OCI-LY7 (cell line): ENCODE measurements around the gene TTC23L. TPM values are rescaled to one million over a fixed set of nuclear protein-coding genes. Genes with fewer than 3 reads are reported as not detected.

Source experiments
- BruUV-seq: library from RNA; stranded (reverse); fragments of 400-500 nt; replicated peaks from 2 replicates; lab custom pipeline; 2021; lab: Mats Ljungman, UMichigan
- CTCF ChIA-PET: fragments of 300-600 bp; sonication (Branson Sonifier 250); formaldehyde crosslinking; loops from one replicate; lab custom pipeline; 2022; ENCODE audit warnings: antibody characterized with exemption; ENCODE audit not compliant: unreplicated experiment; lab: Charles Lee
- POLR2A ChIA-PET: fragments of 300-600 bp; sonication (Branson Sonifier 250); formaldehyde crosslinking; loops from one replicate; lab custom pipeline; 2022; ENCODE audit warnings: antibody characterized with exemption; lab: Charles Lee
- DNase-seq: peaks from one replicate; pipeline ENCODE4 v3.0.0-alpha.2; 2015; ENCODE audit warnings: low spot score
- H2AFZ ChIP-seq: fragments of 200-600 bp; sonication (generic), shearing (Covaris generic); 2 replicates; pipeline ENCODE4 v1.6.1; 2014; ENCODE audit warnings: mild to moderate bottlenecking, antibody characterized with exemption, low read length, moderate library complexity
- H3K27ac ChIP-seq: fragments of 200-600 bp; sonication (generic); 2 replicates; pipeline ENCODE4 v1.5.1; 2014; ENCODE audit warnings: mixed run types, low read depth, mild to moderate bottlenecking, moderate library complexity, low read length, inconsistent platforms; ENCODE audit not compliant: poor library complexity, severe bottlenecking
- H3K36me3 ChIP-seq: fragments of 200-600 bp; sonication (generic); 2 replicates; pipeline ENCODE4 v1.6.1; 2014; ENCODE audit warnings: mild to moderate bottlenecking, antibody characterized with exemption, low read length, moderate library complexity, mixed read lengths; ENCODE audit not compliant: insufficient read depth
- H3K4me1 ChIP-seq: fragments of 200-600 bp; sonication (generic); 2 replicates; pipeline ENCODE4 v1.5.1; 2014; ENCODE audit warnings: mild to moderate bottlenecking, low read length; ENCODE audit not compliant: insufficient read depth, poor library complexity, severe bottlenecking
- H3K4me2 ChIP-seq: fragments of 200-600 bp; sonication (generic); 2 replicates; pipeline ENCODE4 v1.6.1; 2014; ENCODE audit warnings: mild to moderate bottlenecking, low read length
- H3K4me3 ChIP-seq: fragments of 200-600 bp; sonication (generic); 2 replicates; pipeline ENCODE4 v1.5.1; 2014; ENCODE audit warnings: mild to moderate bottlenecking, low read depth, low read length; ENCODE audit not compliant: poor library complexity, severe bottlenecking
- H3K79me2 ChIP-seq: fragments of 200-600 bp; sonication (generic); 2 replicates; pipeline ENCODE4 v1.6.1; 2016; ENCODE audit warnings: low read depth, mild to moderate bottlenecking, low read length, moderate library complexity, mixed read lengths; ENCODE audit not compliant: insufficient read depth
- H3K9me2 ChIP-seq: fragments of 200-600 bp; sonication (generic); 2 replicates; pipeline ENCODE4 v1.6.1; 2016; ENCODE audit warnings: mild to moderate bottlenecking, low read length, mixed read lengths; ENCODE audit not compliant: insufficient read depth
- H3K9me3 ChIP-seq: fragments of 200-600 bp; sonication (generic); 2 replicates; pipeline ENCODE4 v1.6.1; 2014; ENCODE audit warnings: mild to moderate bottlenecking, mixed run types, low read length, mixed read lengths
- H4K20me1 ChIP-seq: fragments of 200-600 bp; sonication (generic); 2 replicates; pipeline ENCODE4 v1.6.1; 2014; ENCODE audit warnings: mild to moderate bottlenecking, antibody characterized with exemption, low read length, moderate library complexity, mixed read lengths; ENCODE audit not compliant: insufficient read depth
- EZH2phosphoT487 ChIP-seq: fragments of 200-600 bp; sonication (generic); IDR thresholded peaks from 2 replicates; pipeline ENCODE4 v1.6.1; 2018; ENCODE audit warnings: low read depth, borderline replicate concordance, mild to moderate bottlenecking, mixed run types, antibody characterized with exemption, low read length, moderate library complexity, mixed read lengths
- intact Hi-C: fragments of 100-400 bp; cut with micrococcal nuclease; formaldehyde crosslinking; loops from one replicate; pipeline ENCODE4 v1.10.0; 2022; ENCODE audit not compliant: unreplicated experiment
- total RNA-seq, 2 experiments: library from RNA; depleted of rRNA in 1 of 2; stranded (reverse); fragments of >200 nt in 1 of 2; shearing (Covaris generic) in 1 of 2; gene quantifications; 2 replicates each; pipeline ENCODE4 v1.2.3, GENCODE V29; 2014 to 2022
- TF ChIP-seq, protein P1 (sequence below): fragments of 200-600 bp; sonication (generic); conservative IDR thresholded peaks from 2 replicates; pipeline ENCODE4 v1.5.1; 2014; ENCODE audit warnings: mild to moderate bottlenecking, antibody characterized with exemption, low read length, moderate library complexity, mixed read lengths

Gene TTC23L
- total RNA-seq, 2 experiments from 2014 or later: 0.06 to 1.4 TPM

DNA sequence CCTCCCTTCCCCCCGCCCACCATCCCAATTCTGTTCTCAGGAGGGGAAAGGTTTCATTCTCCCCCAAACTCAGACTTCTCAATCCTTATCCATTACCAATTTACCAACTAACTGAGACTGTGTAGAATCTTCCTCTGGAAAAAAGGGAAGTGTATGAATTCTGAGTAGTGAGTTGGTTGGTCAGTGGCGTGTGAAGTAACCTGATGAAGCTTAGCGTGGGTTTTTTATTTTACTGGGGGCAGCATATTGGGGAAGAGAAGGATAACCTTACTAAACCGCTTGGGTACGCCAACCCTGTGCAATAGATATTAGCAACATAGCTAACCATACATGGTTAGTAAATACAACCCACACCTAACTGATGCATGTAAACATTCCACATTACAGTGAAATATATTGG lies 89.3 kb downstream of the TTC23L start:
- peaks cover 63% of the 10 kb centered on the region for H3K79me2 ChIP-seq
- no peaks in the 10 kb centered on the region for H3K9me2 ChIP-seq
- intact Hi-C loops: loop anchor here (5.0 kb wide), 1 partner anchor 1314 kb away; the partner anchor contains the start of gene NADK2
- H3K4me3 ChIP-seq: no peak overlapping the region
- POLR2A ChIA-PET: interaction anchor here (0.5 to 3.6 kb wide), 2 partner anchors 12 to 24 kb away, joined by 3 to 102 read pairs; partner anchors contain the start of genes BRIX1 and RAD1
- peaks cover 36% of the 10 kb centered on the region for H4K20me1 ChIP-seq
- no TSS peak for BruUV-seq
- CTCF ChIA-PET: interaction anchor here (2.3 kb wide), 1 partner anchor 13 kb away, joined by 9 read pairs; the partner anchor contains the start of genes BRIX1 and RAD1
- peaks cover 38% of the 10 kb centered on the region for H3K4me1 ChIP-seq
- H3K36me3 ChIP-seq: peaks cover 63% of the 10 kb centered on the region
- H3K9me3 ChIP-seq: no peaks in the 10 kb centered on the region
- peak overlapping the region; percentile 71 for H3K4me2 ChIP-seq
- peak overlapping the region; percentile 28 for H3K27ac ChIP-seq
- DNase-seq: peak; percentile 11
- no peak for TF ChIP-seq EZH2phosphoT487
- TF ChIP-seq, protein P1, sequence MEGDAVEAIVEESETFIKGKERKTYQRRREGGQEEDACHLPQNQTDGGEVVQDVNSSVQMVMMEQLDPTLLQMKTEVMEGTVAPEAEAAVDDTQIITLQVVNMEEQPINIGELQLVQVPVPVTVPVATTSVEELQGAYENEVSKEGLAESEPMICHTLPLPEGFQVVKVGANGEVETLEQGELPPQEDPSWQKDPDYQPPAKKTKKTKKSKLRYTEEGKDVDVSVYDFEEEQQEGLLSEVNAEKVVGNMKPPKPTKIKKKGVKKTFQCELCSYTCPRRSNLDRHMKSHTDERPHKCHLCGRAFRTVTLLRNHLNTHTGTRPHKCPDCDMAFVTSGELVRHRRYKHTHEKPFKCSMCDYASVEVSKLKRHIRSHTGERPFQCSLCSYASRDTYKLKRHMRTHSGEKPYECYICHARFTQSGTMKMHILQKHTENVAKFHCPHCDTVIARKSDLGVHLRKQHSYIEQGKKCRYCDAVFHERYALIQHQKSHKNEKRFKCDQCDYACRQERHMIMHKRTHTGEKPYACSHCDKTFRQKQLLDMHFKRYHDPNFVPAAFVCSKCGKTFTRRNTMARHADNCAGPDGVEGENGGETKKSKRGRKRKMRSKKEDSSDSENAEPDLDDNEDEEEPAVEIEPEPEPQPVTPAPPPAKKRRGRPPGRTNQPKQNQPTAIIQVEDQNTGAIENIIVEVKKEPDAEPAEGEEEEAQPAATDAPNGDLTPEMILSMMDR: no peak
- H2AFZ ChIP-seq: no peak overlapping the region

DNA sequence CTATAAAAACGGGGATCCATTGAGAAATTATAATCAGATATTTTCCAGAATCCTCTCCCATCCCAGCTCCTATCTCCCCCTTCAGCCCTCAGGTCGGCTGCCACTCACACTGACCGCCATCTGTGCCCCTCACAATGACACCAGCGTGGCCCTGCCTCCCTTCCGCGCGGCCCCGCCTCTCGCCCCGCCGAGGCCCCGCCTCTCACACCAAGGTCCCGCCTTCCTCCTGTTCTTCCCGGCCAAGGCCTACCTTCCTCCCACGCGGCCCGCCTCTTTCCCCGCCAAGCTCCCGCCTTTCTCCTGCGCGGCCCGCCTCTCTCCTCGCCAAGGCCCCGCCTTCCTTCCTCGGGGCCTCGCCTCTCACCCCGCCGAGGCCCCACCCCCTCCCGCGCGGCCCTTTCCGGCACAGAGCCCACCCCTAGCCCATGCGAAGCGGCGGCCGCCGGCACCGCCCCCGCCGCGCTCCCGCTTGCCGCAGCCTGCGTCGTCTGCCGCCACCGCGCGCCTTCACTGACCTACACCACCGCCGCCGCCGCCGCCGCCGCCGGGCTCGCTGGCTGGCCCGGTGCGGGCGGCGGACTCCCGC lies 90.3 kb downstream of the TTC23L start, which contains the start of gene DNAJC21:
Gene DNAJC21, plus strand, starts transcription at position 426 of the 586 bp plus-strand sequence. CDS start 261 bp downstream, outside the sequence.
- intact Hi-C loops: loop anchor here (1.0 to 5.0 kb wide), 2 partner anchors 14 to 1313 kb away; partner anchors contain the start of genes BRIX1, NADK2 and RAD1
- H4K20me1 ChIP-seq: peaks cover 36% of the 10 kb centered on the region; the same call in 1 of the 2 replicates
- peak within 1 kb of the TSS; percentile 83 for H3K4me3 ChIP-seq
- TF ChIP-seq EZH2phosphoT487: no peak
- TF ChIP-seq, protein P1: no peak
- DNase-seq: peak; percentile 96
- peaks cover 38% of the 10 kb centered on the region for H3K4me1 ChIP-seq
- H3K27ac ChIP-seq: peak within 1 kb of the TSS; percentile 46
- no peaks in the 10 kb centered on the region for H3K9me2 ChIP-seq
- peaks cover 61% of the 10 kb centered on the region for H3K79me2 ChIP-seq
- peak within 1 kb of the TSS; percentile 96 for H3K4me2 ChIP-seq
- H3K36me3 ChIP-seq: peaks cover 63% of the 10 kb centered on the region
- no TSS peak for BruUV-seq
- no peaks in the 10 kb centered on the region for H3K9me3 ChIP-seq
- H2AFZ ChIP-seq: peak within 1 kb of the TSS; percentile 64
- POLR2A ChIA-PET: interaction anchor here (0.6 to 3.6 kb wide), 8 partner anchors 10 to 952 kb away, joined by 3 to 102 read pairs (median 6); partner anchors contain the start of genes BRIX1, RAD1 and TTC23L
- CTCF ChIA-PET: interaction anchor here (0.7 to 2.3 kb wide), 3 partner anchors 13 to 327 kb away, joined by 3 to 9 read pairs (median 4); partner anchors contain the start of genes BRIX1 and RAD1
